Right atrium auricular region (tissue), 2 donors: ENCODE results near the gene MGMT. TPM values are rescaled to one million over a fixed set of nuclear protein-coding genes. Genes with fewer than 3 reads are reported as not detected.
A peak's percentile ranks its signal among the peaks of the same experiment; 100 is the strongest.

Source experiments
- DNase-seq: peaks from one replicate; pipeline ENCODE4 v3.0.0-alpha.2; 2019; ENCODE audit warnings: low spot score
- H3K27ac ChIP-seq, 2 donors: fragments of 200-600 bp; sonication (generic); 1 replicate in 1 of 2; 2 replicates in 1 of 2; pipeline ENCODE4 v1.5.1; 2016 to 2019
- H3K27me3 ChIP-seq, 2 donors: fragments of 200-600 bp; sonication (generic); one replicate each; pipeline versions ENCODE4 v1.5.1 to v1.6.0; 2017 to 2019
- H3K36me3 ChIP-seq: fragments of 200-600 bp; sonication (generic); one replicate; pipeline ENCODE4 v1.5.1; 2016
- H3K4me1 ChIP-seq, 2 donors: fragments of 200-600 bp; sonication (generic); one replicate each; pipeline versions ENCODE4 v1.5.1 to v1.6.0; 2017 to 2019
- H3K4me3 ChIP-seq, 2 donors: fragments of 200-600 bp; sonication (generic); 1 replicate in 1 of 2; 2 replicates in 1 of 2; pipeline ENCODE4 v1.5.1; 2017 to 2019; ENCODE audit warnings: mild to moderate bottlenecking in 1 of 2, moderate library complexity in 1 of 2
- H3K9me3 ChIP-seq, 2 donors: fragments of 200-600 bp; sonication (generic); one replicate each; pipeline ENCODE4 v1.5.1; 2019
- total RNA-seq, 2 donors: library from RNA; depleted of rRNA; stranded (reverse); fragments of >200 nt; gene quantifications; one replicate each; pipeline ENCODE4 v1.1.0, GENCODE V29; 2016
- TF ChIP-seq, protein P1 (sequence below), 2 donors: fragments of 200-600 bp; sonication (generic); IDR thresholded peaks; one replicate each; pipeline ENCODE4 v1.5.1; 2019; ENCODE audit warnings: antibody characterized with exemption in 2 of 2

MGMT gene
- total RNA-seq, 2 donors from 2014 or later: 18.2 to 19.2 TPM

DNA sequence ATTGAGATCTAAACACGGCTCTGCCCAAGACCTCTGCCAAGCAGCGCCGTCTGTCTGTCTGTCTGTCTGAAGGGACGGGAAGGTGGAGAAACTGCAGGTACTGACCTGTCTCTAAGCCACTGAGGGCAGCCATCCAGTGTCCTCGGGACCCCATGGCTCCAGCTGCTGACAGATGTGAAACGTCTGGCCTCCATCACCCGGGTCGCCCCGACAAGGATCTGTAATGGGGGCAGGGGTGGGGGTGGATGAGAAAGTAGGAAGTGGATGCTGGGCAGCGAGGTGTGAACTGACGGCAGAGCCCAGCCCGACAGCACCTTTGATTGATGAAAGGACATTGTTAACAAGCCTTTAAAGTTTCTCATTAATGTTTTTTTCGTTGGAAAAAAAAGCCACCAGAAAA is 304.0 kb downstream of the MGMT start:
- TF ChIP-seq, protein P1, sequence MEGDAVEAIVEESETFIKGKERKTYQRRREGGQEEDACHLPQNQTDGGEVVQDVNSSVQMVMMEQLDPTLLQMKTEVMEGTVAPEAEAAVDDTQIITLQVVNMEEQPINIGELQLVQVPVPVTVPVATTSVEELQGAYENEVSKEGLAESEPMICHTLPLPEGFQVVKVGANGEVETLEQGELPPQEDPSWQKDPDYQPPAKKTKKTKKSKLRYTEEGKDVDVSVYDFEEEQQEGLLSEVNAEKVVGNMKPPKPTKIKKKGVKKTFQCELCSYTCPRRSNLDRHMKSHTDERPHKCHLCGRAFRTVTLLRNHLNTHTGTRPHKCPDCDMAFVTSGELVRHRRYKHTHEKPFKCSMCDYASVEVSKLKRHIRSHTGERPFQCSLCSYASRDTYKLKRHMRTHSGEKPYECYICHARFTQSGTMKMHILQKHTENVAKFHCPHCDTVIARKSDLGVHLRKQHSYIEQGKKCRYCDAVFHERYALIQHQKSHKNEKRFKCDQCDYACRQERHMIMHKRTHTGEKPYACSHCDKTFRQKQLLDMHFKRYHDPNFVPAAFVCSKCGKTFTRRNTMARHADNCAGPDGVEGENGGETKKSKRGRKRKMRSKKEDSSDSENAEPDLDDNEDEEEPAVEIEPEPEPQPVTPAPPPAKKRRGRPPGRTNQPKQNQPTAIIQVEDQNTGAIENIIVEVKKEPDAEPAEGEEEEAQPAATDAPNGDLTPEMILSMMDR (IDR thresholded peaks at IDR 0.05): no peak
- DNase-seq: peak; percentile 55

GRCh38 chr10:129771576-129771975 is 304.5 kb downstream of the MGMT start:
- Histone ChIP-seq H3K4me1 (no peaks in the 10 kb centered on the region), H3K4me3 (no peak overlapping the region)
- DNase-seq: no peak

More for the DNA sequence above, 304.0 kb downstream of the MGMT start:
- H3K36me3 ChIP-seq: no peaks in the 10 kb centered on the region
- H3K27me3 ChIP-seq: no peaks in the 10 kb centered on the region
- H3K27ac ChIP-seq: no peak overlapping the region
- H3K4me3 ChIP-seq: no peak overlapping the region
- H3K4me1 ChIP-seq: no peaks in the 10 kb centered on the region
- no peaks in the 10 kb centered on the region for H3K9me3 ChIP-seq

GRCh38 chr10:129771991-129772431 is 305.0 kb downstream of the MGMT start:
- no peaks in the 10 kb centered on the region for H3K9me3 ChIP-seq
- TF ChIP-seq, protein P1 (IDR thresholded peaks at IDR 0.05): no peak
- H3K4me3 ChIP-seq: no peak overlapping the region
- H3K27ac ChIP-seq: no peak overlapping the region
- peak; percentile 50 for DNase-seq
- H3K27me3 ChIP-seq: no peaks in the 10 kb centered on the region
- no peaks in the 10 kb centered on the region for H3K4me1 ChIP-seq
- H3K36me3 ChIP-seq: no peaks in the 10 kb centered on the region

More at GRCh38 chr10:129771576-129771975, 304.5 kb downstream of the MGMT start:
- H3K9me3 ChIP-seq: no peaks in the 10 kb centered on the region
- TF ChIP-seq, protein P1 (IDR thresholded peaks at IDR 0.05): no peak
- no peaks in the 10 kb centered on the region for H3K36me3 ChIP-seq
- no peaks in the 10 kb centered on the region for H3K27me3 ChIP-seq
- H3K27ac ChIP-seq: no peak overlapping the region

GRCh38 chr10:129772468-129773358 is 305.7 kb downstream of the MGMT start:
- no peaks in the 10 kb centered on the region for H3K36me3 ChIP-seq
- peak; percentile 50 for DNase-seq
- TF ChIP-seq, protein P1 (IDR thresholded peaks at IDR 0.05): no peak
- no peaks in the 10 kb centered on the region for H3K4me1 ChIP-seq
- no peaks in the 10 kb centered on the region for H3K27me3 ChIP-seq
- H3K4me3 ChIP-seq: no peak overlapping the region
- no peak overlapping the region for H3K27ac ChIP-seq
- H3K9me3 ChIP-seq: no peaks in the 10 kb centered on the region

DNA sequence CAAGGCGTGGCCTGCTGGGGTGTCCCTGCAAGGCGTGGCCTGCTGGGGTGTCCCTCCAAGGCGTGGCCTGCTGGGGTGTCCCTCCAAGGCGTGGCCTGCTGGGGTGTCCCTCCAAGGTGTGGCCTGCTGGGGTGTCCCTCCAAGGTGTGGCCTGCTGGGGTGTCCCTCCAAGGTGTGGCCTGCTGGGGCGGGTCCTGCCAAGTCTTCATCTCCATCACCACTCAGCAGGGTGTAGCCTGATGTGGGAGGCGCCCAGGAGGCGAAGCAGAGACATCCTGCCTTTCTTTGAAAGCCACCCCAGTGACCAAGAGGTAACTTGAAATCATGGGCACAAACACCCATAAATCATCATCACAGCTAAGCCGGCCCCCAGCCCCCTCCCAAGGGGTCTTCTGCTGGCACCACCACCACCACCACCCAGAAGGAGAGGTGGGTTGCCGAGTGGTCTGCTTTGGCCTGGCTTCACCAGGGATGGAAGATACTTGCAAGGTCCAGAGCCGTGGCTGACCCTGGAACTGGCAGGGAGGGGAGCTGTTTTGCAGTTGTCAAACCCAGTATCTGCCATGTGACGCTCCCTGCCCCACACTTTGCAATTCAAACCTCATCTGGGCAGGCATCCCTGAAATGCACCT is 306.4 kb downstream of the MGMT start:
- H3K27me3 ChIP-seq: no peaks in the 10 kb centered on the region
- H3K9me3 ChIP-seq: no peaks in the 10 kb centered on the region
- TF ChIP-seq, protein P1 (IDR thresholded peaks at IDR 0.05): no peak
- peak; percentile 13 for DNase-seq
- no peak overlapping the region for H3K27ac ChIP-seq
- H3K4me3 ChIP-seq: no peak overlapping the region
- no peaks in the 10 kb centered on the region for H3K4me1 ChIP-seq
- H3K36me3 ChIP-seq: no peaks in the 10 kb centered on the region
